K562 (cell line): ENCODE measurements around the gene NLRP10.

Source experiments
- ELF1 ChIP-seq: fragments of 200-800 bp; sonication (Bioruptor generic); IDR thresholded peaks from 2 replicates; pipeline ENCODE4 v1.6.1; 2016; ENCODE audit warnings: missing genetic modification characterization, missing compliant biosample characterization
- HMG20A ChIP-seq: fragments of 450-650 bp; formaldehyde crosslinking; conservative IDR thresholded peaks from 2 replicates; pipeline ENCODE4 v1.4.0; 2020; ENCODE audit warnings: mild to moderate bottlenecking, mixed read lengths
- SMAD4 ChIP-seq: fragments of 250-450 bp; sonication (Bioruptor Pico); conservative IDR thresholded peaks from 2 replicates; pipeline ENCODE4 v1.8.0; 2021; ENCODE audit warnings: inconsistent platforms, mild to moderate bottlenecking, moderate library complexity
- ZNF274 ChIP-seq: IDR thresholded peaks from 2 replicates; pipeline ENCODE4 v1.6.1; 2011; ENCODE audit warnings: low read depth, mild to moderate bottlenecking, low read length, moderate library complexity, borderline replicate concordance
- TF ChIP-seq, protein P1 (sequence below): sonication (generic); formaldehyde crosslinking; IDR thresholded peaks from 2 replicates; pipeline ENCODE4 v1.8.1; 2023; ENCODE audit warnings: mild to moderate bottlenecking, missing genetic modification reagents
- TF ChIP-seq, protein P2 (sequence below): sonication (generic); formaldehyde crosslinking; IDR thresholded peaks from 2 replicates; pipeline ENCODE4 v1.9.0; 2022; ENCODE audit warnings: mild to moderate bottlenecking, missing genetic modification reagents
- TF ChIP-seq, protein P3 (sequence below): sonication (generic); formaldehyde crosslinking; IDR thresholded peaks from 2 replicates; pipeline ENCODE4 v1.8.0; 2022; ENCODE audit warnings: mild to moderate bottlenecking, missing genetic modification reagents

DNA sequence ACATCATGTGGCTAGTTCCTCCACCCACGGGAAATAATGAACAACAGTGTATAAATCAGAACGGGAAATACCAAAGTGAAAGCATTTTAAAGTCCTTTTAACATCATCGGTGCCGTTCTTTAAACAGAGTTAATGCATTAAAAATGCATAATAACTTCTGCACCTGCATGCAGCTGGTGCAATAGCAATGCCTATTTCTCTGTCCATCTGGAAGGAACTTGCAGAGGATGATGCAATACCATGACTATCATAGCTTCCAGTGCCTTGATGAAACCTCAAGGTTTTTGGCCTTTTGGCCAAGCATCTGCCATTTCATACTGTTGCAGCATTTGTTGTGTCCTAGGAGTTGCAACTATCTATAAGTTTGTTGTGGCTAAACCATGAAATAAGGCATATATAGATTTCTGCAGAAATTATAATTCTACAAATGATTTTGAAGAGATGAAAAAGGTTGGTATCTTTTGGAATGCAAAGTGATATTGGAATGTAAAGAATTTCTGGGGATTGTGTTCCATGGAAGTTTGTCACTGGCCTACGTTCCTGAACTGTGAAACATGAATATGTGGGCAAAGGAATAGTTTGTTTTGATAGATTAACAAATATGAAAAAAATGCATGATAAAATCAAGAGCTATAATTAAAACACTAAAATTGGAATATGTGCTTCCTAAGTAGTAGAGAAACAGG is 12.1 kb upstream of the NLRP10 start:
- TF ChIP-seq ZNF274, result no peak
- TF ChIP-seq ELF1 (tag), result no peak
- TF ChIP-seq, protein P1, sequence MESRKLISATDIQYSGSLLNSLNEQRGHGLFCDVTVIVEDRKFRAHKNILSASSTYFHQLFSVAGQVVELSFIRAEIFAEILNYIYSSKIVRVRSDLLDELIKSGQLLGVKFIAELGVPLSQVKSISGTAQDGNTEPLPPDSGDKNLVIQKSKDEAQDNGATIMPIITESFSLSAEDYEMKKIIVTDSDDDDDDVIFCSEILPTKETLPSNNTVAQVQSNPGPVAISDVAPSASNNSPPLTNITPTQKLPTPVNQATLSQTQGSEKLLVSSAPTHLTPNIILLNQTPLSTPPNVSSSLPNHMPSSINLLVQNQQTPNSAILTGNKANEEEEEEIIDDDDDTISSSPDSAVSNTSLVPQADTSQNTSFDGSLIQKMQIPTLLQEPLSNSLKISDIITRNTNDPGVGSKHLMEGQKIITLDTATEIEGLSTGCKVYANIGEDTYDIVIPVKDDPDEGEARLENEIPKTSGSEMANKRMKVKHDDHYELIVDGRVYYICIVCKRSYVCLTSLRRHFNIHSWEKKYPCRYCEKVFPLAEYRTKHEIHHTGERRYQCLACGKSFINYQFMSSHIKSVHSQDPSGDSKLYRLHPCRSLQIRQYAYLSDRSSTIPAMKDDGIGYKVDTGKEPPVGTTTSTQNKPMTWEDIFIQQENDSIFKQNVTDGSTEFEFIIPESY (CRISPR knock-in tag), result no peak
- TF ChIP-seq, protein P2, sequence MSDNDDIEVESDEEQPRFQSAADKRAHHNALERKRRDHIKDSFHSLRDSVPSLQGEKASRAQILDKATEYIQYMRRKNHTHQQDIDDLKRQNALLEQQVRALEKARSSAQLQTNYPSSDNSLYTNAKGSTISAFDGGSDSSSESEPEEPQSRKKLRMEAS (CRISPR knock-in tag), result no peak
- TF ChIP-seq, protein P3, sequence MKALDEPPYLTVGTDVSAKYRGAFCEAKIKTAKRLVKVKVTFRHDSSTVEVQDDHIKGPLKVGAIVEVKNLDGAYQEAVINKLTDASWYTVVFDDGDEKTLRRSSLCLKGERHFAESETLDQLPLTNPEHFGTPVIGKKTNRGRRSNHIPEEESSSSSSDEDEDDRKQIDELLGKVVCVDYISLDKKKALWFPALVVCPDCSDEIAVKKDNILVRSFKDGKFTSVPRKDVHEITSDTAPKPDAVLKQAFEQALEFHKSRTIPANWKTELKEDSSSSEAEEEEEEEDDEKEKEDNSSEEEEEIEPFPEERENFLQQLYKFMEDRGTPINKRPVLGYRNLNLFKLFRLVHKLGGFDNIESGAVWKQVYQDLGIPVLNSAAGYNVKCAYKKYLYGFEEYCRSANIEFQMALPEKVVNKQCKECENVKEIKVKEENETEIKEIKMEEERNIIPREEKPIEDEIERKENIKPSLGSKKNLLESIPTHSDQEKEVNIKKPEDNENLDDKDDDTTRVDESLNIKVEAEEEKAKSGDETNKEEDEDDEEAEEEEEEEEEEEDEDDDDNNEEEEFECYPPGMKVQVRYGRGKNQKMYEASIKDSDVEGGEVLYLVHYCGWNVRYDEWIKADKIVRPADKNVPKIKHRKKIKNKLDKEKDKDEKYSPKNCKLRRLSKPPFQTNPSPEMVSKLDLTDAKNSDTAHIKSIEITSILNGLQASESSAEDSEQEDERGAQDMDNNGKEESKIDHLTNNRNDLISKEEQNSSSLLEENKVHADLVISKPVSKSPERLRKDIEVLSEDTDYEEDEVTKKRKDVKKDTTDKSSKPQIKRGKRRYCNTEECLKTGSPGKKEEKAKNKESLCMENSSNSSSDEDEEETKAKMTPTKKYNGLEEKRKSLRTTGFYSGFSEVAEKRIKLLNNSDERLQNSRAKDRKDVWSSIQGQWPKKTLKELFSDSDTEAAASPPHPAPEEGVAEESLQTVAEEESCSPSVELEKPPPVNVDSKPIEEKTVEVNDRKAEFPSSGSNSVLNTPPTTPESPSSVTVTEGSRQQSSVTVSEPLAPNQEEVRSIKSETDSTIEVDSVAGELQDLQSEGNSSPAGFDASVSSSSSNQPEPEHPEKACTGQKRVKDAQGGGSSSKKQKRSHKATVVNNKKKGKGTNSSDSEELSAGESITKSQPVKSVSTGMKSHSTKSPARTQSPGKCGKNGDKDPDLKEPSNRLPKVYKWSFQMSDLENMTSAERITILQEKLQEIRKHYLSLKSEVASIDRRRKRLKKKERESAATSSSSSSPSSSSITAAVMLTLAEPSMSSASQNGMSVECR (CRISPR knock-in tag), result no peak
- TF ChIP-seq SMAD4, result peak; percentile 72
- no peak for TF ChIP-seq HMG20A (CRISPR knock-in tag)
